ENCODE data around the gene HS1BP3.
A peak's percentile ranks its signal among the peaks of the same experiment; 100 is the strongest.

Gene HS1BP3

DNA sequence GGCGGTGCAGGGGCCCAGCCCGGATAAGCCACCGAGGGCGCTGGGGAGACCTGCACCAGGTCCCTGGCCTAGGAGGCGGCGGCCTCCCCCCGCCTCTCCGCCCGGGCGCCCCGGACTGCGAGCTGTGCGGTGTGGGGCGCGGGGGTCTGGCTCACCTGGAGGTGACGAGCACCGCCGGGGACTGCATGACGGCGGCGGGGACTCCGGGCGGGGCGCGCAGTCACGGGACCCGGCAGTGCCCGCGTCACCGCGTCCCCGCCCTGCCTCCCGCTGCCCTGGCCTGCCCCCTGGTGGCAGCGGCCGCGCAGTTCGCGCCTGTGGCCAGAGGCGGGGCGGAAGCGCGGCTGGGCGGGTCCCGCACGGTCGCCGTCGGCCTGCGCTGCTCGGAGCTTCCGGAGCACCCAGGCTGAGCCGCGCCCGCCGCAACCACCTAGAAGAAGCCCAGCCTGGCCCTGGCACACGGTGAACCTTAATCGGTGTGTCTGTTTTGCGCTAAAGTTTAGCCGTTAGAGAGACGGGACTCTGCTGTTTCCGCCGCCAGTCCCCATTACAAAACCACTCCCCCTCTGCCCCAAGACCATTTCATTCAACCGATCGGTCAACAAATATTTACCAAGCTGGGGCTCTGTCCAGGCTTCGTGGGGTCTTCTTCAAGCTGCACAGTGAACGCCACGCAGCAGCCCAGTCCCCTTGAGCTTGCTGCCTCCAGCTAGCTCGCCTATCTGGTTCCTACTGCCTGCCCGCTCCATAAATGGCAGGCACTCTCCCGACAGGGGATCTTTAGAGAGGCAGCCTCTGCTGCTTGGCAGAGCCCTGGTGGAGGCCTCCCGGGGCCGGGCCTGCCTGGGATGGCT, at the start of gene HS1BP3:
HS1BP3 (minus strand) TSS at position 222 of the 854 bp plus-strand sequence; CDS start at position 187, 35 bp downstream.
- DNase-seq, result peak; percentile 87

- no peak for DNase-seq
Measured at GRCh38 chr2:20698916-20699613, 48.2 kb upstream of the HS1BP3 start.

- DNase-seq, result no peak
Measured at GRCh38 chr2:20697322-20697934, 46.5 kb upstream of the HS1BP3 start.

GRCh38 chr2:20696366-20696765, 45.5 kb upstream of the HS1BP3 start:
- DNase-seq, result no peak

GRCh38 chr2:20693317-20693716, 42.4 kb upstream of the HS1BP3 start:
- no peak for DNase-seq

GRCh38 chr2:20692081-20692480, 41.2 kb upstream of the HS1BP3 start:
- no peak for DNase-seq

DNA sequence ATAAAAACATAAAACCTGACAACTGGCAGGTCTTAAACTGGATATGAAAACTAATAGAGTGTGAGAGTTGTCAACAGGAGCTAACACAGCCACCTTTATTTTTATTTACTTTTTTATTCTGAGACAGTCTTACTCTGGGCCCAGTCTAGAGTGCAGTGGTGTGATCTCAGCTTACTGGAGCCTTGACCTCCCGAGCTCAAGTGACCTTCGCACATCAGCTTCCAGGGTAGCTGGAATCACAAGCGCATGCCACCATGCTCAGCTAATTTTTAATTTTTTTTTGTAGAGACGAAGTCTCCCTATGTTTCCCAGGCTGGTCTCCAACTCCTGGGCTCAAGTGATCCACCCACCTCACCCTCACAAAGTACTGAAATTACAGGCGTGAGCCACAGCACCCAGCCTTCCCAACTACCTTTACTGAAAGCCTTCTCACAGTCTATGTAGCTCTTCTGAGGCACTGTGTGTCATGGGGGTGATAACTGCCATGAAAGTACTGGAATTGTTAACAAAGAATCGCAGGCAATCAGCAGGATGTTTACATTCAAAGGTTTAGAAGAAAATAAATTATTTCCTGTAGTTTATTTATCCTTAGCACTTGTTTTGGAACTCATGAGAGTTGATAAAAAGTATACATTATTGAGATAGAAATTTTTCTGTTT, 40.3 kb upstream of the HS1BP3 start:
- DNase-seq, result no peak

DNA sequence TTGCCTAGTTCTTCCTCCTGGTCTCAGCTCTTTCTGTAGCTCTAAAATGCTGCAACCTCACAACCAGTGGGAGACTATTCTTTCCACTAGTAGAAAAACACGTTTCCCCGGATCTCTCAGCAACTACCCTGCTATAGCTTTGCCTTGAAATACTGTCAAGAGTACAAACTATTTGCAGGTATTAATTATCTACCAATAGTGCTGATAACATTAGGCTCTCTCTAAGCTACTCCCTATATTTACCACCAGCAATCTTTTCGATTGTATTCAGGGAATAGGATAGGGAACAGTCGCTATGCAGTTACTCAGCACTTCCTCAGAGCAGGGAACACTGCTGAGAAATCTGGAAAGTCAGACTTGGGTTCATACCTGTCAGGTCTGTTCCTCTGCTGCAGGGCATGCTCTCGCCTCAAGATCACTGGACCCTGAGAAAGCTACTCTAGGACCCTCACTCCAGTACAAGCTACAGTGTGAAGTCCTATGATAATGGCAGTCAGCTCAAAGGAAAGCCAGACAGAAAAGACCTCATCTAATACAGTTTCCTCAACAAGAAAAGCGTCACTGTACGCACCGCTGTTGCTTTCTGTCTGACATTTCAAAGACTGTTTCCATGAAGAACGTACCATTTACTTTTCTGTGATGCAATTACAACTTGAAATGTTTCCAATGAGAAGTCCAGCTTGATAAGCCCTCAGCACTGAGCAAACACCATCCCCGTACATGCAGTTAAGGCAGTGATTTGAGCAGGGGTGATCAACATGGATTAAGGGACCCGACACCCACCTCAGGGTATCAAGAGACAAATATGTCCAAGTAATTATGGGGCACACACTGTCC, 38.7 kb upstream of the HS1BP3 start:
- DNase-seq, result no peak

GRCh38 chr2:20687260-20687832, 36.4 kb upstream of the HS1BP3 start:
- DNase-seq, result no peak

DNA sequence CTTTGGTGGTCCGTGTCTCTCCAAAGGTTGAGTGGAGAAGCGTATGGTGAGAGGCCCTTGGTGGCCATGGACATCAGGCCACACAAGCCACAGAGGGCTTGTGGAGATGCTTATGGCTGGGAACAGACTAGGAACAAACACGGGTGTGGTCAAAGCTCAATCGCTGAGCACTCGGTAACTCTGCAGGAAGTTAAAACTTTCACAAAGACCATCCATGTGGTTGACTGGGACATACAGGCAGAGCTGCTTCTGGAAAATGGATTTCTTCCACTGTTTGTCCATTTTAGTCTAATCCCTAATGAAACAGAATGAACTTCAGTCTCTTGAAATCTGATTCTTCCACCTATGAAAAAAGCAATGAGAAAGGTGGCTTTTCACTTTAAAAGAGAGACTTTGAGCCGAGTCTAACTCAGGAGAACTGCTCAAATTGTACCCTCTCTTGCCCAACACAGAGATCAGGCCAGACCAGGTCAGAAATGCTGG, 33.7 kb upstream of the HS1BP3 start:
- DNase-seq, result no peak

- no peak for DNase-seq
Measured at GRCh38 chr2:20682167-20682920, 31.4 kb upstream of the HS1BP3 start.

- DNase-seq, result no peak
Measured at GRCh38 chr2:20680744-20681375, 30.0 kb upstream of the HS1BP3 start.

GRCh38 chr2:20678780-20679179, 27.9 kb upstream of the HS1BP3 start:
- no peak for DNase-seq

DNA sequence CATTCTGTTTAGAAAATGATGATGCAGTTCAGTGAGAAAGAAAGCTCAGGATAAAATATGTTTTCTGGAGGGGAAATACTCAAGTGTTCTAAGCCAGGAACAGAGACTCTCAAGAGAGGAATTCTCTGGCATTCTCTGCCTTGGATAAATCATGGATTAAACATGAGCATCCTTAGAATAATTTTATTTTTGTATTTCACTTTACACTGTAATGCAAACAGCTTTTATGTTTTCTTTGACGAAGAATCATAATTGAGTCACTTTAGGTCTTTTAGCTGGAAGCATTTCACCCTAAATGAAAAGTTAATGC, 27.1 kb upstream of the HS1BP3 start:
- no peak for DNase-seq

- no peak for DNase-seq
Measured at GRCh38 chr2:20677301-20678085, 26.6 kb upstream of the HS1BP3 start.

DNA sequence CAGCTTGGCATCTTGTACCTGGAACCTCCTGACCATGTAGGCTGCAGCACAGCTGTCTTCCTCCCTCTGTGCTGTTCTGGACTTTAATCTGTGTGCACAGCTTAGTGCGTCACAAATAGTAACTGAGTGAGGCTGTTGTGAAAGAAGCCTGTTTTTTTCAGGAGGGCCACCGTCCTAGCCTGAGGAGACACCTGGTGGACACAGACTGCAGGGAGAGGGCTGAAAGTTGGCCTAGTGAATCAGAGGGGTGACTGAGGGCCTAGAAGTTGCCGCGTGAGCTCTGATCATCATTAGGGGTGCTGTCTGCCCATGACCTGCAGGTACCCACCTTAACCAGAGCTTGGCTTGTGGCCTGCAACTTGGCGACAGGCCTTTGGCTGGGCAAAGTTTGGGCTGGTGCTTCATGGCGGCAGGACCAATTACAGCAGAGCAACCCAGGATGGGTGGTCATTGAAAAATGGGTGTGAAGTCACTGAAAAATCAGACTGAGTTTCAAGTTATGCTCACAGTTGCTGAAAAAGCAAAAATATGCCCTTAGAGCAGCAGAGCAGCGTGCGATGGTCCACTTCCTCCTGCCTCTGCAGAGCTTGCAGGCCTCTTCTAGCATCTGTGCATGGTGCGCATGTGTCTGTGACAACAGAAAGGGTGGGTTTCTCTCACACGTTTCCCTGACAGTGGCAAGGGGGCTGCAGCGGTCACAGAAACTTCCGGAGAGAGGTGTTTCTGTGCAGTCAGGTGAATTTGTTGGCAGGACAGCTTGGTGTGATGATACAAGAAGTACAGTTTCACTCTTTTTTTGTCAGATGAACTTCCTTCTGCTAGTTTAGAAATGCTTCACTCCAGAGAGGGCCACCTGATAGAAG, 25.7 kb upstream of the HS1BP3 start:
- no peak for DNase-seq

- no peak for DNase-seq
Measured at GRCh38 chr2:20675701-20676352, 24.9 kb upstream of the HS1BP3 start.

DNA sequence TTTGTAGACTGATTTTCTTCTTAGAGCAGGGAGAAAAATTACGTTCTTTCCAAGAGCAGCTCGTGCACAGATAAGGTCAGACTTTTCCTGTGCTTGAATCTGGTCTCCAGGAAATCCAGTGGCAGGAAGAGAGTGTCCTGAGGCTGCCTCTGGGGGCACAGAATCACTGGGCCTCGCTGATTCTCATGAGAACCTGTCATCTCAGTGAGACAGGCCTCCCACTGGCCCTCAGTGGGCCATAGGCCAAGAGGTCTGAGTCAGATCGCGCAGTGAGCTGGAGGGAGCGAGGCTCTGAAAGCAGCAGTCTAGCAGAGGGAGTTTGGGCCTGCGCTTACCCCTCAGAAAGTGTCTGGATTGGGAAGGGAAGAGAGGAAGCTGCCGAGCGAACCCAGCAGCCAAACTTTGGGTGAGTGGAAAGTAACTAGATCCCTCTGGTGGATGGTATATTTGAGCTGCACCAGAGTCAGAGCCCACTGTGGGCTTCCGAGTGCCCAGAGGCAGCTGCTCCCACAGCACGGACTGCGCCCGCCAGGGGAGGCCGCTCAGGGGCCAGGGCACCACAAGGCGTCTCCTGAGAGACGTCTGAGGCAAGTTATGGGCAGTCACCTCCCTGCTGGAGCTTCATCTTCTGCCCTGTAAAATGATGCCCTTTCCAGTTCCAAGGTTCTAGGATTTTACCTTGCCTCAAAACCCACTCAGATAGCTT, 24.2 kb upstream of the HS1BP3 start:
- no peak for DNase-seq
